IPS-NIHi7 (cell line): Measurements from ENCODE around the gene TBX15.

Experiments
- DNase-seq: peaks from one replicate; pipeline ENCODE4 v3.0.0; 2012; ENCODE audit warnings: mixed read lengths; ENCODE audit errors: extremely low spot score

The TBX15 gene

DNA sequence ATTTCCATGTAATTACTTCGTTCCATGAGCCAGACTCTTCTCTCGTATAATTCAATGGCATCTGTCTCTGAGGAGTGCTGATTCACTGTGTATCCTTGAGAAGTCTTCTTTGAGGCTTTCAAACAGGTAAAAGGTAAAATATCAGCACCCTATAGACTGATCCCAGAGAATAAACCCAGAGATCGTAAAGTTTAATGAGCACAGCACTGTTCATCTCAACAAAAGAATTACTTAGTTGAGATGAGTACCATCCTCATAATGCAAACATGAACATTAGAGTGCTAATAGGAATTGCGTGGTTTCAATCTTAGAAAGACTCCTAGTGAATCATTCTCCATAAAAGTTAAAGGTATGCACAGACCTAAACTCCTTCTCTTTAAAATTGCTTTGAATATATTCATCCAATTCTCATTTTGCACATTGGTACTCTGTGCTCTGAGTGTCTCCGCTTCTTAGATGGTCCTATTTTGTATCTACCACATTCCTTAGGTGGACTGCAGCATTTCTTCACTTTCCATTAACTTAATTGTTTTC, 97.2 kb downstream of the TBX15 start:
- DNase-seq, result no peak

DNA sequence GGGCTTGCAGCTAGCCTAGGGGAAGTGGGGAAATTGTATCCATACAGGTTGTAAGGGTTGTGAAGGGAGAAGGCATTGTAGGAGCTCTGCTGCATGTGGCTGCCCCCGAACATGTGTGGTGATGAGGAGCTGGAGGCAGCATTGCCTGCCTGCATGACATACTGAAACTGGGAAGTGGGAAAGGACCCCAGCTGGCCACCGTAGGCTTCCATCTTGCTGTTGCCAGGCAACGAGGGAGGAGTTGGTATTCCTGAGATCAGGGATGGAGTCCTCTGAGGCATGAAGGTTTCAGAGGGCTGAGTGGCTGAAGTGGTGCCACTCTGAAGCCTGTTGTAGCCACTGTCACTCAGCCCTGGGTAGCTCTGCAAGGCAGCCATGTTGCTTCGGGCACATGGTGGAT, 103.2 kb downstream of the TBX15 start:
- DNase-seq, result no peak

DNA sequence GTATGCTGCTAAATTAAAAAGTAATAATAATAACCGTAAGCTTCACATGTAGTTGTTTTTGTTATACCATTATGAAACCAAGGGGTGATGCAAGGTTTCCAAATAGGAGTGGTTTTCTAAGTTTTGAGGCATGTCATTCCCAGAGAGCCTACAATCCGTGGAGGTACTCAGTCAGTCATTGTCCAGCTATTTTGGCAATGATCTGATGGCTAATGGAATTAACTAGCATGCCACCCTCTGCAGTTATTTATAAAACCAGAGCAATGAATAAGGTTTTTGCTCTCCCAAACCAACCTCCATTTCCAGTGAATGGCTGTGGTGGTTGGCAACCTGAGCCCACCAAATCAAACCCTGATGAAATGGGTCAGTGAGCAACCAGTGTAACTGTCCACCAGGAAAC, 106.4 kb downstream of the TBX15 start:
- DNase-seq, result no peak

DNA sequence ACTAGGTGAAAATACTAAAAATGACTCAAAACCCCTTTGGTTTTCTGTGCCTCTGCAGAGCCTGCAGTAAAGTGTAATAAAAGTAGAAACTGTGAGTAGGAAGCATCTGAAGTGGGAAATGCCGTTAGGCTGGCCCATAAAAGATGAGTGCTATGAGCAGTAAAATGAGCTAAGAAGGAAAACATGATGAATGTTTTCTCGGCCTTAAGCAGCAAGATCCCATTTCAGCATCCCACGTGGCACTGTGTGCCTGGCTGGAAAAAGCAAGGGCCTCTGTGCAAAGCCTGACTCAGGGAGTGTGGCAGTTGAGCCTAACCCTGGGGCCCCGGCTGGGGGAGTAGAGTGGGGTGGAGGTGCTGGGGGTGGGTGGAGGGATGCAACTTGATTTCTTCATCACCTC, 109.5 kb downstream of the TBX15 start:
- DNase-seq, result no peak

DNA sequence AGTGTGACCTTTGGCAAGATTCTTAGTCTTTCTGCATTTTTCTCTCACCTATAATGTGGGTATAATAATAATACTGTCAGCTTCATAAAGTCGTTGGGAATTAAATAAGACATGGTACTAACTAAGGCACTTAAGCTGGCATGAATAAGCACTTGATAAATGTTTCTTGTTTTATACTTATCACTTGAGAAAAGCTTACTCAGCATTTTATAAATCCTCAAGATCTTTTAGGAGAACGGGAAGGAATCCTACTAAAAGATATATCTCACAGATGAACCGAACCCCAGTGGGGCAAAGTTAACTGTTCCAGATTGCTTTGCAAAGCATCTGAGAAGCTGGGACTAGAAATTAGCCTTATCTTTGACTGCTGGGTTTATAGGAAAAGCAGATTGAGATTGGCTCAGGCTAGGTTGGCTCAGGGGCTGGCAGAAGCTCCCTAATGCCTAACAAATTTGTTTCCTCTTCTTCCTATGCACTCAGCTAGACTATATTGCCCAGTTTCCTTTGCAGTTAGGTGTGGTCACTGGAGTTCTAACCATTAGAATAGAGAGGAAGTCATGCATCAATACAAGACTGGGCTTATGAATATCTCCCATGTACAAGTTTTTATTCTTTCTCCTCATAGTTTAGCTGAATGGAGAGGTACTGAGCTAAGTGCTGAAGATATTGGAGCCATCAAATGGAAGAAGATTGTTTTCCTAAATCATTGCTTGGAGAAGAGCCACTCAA, 110.3 kb downstream of the TBX15 start:
- DNase-seq, result no peak

DNA sequence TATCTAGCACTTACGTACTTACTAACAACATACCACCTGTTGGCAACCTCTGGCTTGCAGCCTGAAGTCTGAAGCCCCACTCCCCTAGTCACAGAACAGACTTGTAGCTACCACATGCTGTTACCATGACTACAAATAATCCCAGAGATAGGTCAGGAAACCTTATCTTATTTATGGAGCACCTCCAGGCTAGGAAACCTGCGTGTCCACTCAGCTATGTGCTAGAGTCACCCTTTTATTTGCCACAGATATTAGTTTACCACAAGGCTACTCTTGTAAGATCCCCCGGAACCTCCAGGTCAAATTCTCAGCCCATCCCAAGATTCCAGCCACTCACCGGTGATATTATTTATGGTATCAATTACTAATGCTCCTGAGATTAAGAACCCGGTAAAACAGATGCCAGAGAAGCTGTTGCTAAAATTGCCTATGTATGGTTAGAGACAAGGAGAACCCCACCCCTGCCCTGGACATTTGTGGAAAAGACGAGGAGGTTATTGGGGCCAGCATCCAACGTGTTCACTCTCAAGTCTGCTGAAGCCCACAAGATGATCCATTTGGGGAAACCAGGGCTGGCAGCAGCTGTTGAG, 116.5 kb downstream of the TBX15 start:
- DNase-seq, result no peak

DNA sequence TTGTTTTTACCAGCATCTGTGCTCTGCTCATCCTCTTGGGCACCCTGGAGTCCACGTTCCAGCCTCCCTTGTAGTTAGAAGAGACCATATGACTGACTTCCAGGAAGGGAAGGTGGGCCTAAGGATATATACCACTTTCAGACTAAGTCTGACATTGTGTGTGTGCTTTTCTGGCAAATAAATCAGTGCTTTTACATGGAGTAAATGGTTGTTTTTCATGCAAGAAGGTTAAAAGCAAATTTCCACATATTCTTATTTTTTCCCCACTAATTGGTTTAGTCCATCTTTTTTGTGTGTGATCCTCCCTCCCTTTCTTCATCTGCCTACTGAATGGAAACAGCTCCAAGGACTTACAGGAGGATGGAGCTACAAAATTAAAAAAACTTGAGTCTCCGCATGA, 119.8 kb downstream of the TBX15 start:
- DNase-seq, result no peak

DNA sequence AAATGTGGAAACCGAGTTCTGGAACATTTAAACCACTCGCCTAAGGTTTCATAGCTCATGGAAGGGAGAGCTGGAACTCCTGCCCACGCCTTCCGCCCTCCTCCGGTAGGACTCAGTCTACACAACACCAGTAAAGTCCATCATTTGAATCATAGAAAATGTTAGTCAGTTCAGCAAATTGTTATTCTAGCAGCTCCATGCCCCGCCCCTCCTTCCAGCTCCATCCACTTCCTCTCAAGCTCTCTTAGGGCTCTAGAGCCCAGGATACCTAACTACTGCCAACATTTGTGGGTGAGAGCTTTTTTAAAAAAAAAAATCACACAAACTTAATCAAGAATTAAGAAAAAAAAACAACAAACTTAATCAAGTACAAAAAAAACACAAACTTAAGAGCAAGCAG, 121.8 kb downstream of the TBX15 start:
- DNase-seq, result no peak

DNA sequence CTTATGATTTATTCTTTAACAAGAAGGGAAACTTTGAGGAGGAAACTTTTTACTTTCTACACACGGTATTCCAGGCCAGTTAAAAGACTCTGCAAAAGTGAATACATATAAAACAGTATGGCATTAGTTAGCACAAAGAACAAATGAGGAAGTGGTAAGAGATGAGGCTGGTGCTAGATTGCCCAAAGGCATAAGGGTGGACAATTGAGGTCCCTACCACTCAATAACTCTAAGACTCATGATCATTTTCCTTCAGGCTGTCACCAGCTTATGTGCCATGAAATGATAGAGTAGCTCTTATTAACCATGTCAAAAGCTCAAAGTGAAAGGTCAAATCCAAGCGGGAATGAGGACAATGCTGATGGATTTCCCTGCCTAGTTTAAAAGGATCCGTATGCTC, 124.5 kb downstream of the TBX15 start:
- DNase-seq, result no peak

DNA sequence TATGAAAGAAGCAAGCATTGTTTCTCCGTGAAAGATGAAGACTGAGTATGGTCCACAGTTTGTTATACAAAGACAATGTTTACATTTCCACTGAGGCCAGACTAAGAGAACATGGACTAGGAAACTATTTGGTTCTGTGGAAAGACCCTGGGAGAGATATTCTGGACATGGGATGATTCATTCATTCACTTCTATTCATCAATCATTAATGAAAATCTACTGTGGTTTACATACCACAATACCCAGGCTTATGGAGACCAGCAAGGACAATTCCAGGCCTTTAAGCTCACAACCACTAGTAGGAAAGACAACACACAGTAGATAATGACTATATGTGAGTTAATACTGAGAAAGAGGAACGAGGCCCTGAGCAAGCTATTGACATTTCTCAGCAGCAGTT, 125.4 kb downstream of the TBX15 start:
- no peak for DNase-seq

DNA sequence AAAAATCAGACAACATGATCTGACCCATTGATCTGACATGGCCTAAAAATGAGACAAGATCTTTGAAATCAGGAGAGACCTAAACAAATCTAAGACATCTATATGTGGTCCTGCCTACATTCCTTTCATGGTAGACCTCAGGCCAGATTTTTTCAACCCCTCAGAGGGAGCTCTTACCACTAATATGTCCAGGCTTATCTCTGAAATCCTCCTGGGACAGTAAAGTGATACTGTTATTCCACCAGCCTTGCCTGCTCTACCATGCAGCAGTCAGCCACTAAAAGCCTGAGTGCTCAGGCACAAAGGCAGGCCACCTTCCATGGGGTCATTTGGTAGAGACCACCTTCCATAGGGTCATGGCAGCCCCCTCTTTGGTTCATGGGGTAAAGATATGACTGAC, 126.9 kb downstream of the TBX15 start:
- no peak for DNase-seq

DNA sequence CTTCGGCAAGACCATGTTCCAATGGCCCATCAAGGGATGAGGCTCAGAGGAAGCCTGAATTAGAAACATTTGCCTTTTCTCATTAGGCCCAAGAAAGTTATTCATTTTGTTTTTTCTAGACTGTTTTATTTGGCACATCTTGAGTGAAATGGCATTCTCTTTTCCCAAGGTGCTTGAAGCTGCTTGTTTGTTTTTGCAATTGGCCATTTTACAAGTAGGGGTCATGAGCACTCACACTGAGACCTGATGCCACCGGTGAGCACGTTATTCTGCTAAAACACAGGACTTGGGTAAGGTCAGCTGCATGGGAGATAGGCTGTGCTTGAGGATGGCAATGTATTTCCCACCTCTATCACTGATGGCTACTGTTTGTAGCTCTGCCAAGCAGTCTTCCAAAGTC, 128.1 kb downstream of the TBX15 start:
- no peak for DNase-seq

DNA sequence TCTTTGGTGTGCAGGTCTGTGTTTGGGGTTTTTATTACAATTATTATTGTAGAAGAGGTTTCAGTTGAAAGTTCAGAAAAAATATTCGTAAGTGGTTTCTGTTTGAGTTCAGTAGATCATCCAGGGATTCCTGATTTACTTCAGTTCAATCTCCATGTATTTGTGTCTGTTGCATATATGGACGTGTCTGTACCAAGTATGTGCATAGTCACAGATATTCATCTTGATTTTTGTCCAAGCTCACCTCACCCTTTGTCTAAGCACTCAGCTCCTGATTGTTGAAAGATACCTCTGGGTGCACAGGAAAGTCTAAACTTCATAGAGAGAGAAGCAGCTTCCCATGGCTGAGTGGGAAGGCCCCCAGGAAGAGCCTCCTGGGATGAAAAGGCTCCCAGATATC, 141.7 kb downstream of the TBX15 start:
- no peak for DNase-seq

DNA sequence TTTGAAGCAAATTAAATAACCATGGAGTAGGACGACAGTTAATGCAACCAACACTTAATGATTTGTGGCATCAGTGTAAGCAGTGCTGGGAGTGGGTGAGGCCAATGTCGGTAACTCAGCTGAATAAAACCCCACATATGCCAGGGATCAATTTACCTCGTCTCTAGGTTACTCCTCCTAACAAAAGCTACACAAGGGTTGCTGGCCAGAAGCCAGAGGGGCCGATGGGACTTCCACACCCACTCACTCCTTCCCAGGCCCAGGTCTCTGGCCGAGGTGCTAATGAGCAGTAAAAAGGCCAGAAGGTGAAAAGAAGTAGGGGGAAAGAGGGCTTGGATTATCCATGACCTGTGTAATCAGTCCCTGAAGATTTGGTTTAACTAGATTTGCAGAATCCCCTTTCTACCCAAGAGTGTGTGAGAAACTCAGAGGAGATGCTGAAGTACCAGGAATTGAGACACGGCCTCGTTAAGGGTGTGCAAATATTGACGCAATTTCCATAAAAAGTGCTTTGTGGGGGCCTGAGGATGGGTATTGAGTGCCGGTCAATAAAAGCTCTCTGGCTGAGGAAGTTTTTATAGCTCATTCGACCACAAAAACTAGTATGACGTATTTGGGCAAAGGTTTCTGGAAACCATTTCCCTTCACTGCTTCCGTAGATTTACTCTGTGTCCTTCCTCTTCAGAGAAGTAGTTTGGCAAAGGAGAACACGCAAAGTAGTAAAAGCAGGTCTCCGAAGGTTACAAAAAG, 145.5 kb downstream of the TBX15 start:
- DNase-seq, result peak; percentile 34

DNA sequence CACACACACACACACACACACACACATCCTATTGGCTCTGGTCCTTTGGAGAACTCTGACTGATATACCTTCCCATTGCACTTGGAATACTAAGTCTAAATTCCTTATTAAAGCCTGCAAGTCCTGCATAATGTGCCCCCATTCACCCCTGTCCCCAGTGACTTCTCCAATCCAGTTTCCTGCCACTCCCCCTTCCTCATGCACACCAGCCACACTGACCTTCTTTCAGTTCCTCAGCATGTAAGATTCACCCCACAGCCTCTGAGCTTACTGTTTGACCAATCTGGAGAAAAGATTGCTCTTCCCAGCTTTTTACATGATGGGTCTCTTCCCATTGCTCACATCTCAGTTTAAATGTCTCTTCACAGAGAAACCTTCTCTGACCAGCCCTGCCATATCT, 146.6 kb downstream of the TBX15 start:
- DNase-seq, result no peak
